IPS-18a (cell line): Measurements from ENCODE around the gene COPE.

Experiments
- H3K27ac ChIP-seq: one replicate; pipeline ENCODE4 v1.5.1; 2013; ENCODE audit warnings: low read length
- H3K27me3 ChIP-seq: one replicate; pipeline ENCODE4 v1.6.1; 2013; ENCODE audit warnings: mild to moderate bottlenecking, low read length; ENCODE audit not compliant: control insufficient read depth, insufficient read depth
- H3K36me3 ChIP-seq: one replicate; pipeline ENCODE4 v1.6.1; 2013; ENCODE audit warnings: low read depth, low read length; ENCODE audit not compliant: control insufficient read depth
- H3K4me1 ChIP-seq: one replicate; pipeline ENCODE4 v1.6.1; 2013; ENCODE audit warnings: low read depth, low read length; ENCODE audit not compliant: control insufficient read depth
- H3K4me3 ChIP-seq: one replicate; pipeline ENCODE4 v1.5.1; 2013; ENCODE audit warnings: low read length
- H3K9ac ChIP-seq: one replicate; pipeline ENCODE4 v1.6.1; 2013; ENCODE audit warnings: mild to moderate bottlenecking, low read length, moderate library complexity
- H3K9me3 ChIP-seq: one replicate; pipeline ENCODE4 v1.6.1; 2013; ENCODE audit warnings: low read depth, low read length; ENCODE audit not compliant: control insufficient read depth

Gene COPE

DNA sequence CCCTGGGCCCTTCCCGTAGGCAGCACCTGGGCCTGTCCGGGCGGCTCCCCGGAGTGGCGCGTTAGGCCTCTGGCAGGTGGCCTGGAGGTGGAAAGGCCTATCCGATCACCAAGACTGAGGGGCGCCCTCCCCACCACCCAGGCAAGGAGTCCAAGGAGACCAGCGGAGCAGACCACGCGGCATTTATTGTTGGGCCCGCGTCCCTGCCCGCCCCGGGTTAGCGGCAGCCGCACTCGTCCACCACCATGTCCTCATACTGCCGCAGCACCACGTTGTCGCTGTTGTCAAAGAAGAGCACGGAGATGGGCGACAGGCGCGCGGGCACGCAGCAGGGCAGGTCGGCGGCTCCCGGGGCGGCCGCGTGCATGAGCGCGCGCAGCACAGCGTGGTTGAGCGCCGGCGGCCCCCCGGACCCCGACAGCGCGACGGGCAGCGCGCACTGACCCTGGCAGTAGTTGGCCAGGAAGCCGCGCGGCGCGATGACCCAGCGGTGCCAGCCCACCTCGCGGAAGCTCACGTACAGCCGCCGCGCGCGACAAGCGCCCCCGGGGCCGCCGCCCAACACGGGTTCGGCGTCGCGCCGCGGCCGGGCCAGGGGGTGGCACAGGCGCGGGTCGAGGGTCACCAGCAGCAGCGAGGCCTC is 50.7 kb downstream of the COPE start:
- no peak overlapping the region for H3K27ac ChIP-seq
- no peaks in the 10 kb centered on the region for H3K9me3 ChIP-seq
- H3K4me1 ChIP-seq, result no peaks in the 10 kb centered on the region
- no peak overlapping the region for H3K4me3 ChIP-seq
- no peaks in the 10 kb centered on the region for H3K27me3 ChIP-seq
- H3K36me3 ChIP-seq, result peaks cover 32% of the 10 kb centered on the region
- H3K9ac ChIP-seq, result no peak overlapping the region

DNA sequence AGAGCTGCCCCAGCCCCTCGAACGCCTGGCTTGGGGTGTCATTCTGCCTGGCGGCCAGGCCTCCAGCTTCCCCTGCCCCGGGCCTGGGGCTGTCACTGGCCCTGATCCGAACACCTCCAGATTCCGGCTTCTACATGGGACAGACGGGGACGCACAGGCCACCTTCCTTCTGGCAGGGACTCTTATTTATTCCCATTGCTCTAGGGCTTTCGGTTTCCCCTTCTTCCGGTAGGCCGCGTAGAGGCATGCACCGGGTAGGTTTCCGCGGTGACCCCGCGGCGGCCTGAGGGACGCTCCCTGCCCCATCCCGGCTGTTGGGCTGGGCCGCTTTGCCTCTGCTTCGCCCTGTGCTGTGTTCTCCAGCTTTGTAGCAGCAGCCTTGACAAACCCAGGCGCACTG is 51.4 kb downstream of the COPE start:
- Histone ChIP-seq H3K9ac (no peak overlapping the region), H3K4me1 (no peaks in the 10 kb centered on the region), H3K9me3 (no peaks in the 10 kb centered on the region), H3K27me3 (no peaks in the 10 kb centered on the region), H3K4me3 (no peak overlapping the region), H3K36me3 (peaks cover 39% of the 10 kb centered on the region), H3K27ac (no peak overlapping the region)

DNA sequence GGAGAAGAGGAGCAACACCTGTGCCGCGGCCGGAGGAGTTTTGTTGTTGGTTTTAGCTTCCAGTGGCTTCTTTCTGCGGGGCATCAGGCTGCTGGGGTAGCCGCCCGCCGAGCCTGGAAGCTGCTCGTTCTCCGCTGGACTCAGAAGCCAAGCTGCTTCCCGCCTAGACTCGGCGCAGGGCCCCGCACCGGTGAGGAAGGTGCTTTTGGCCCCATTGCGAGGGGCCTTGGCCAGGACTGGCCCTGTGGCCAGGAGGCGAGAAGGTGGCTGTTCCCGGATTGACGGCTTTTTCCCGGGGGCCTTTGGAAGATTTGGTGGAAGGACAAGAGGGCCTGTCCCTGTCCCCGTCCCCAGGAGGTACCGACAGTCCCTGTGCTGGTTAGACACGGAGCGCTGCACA is 52.0 kb downstream of the COPE start:
- Histone ChIP-seq H3K27ac (no peak overlapping the region), H3K4me1 (no peaks in the 10 kb centered on the region), H3K36me3 (peaks cover 45% of the 10 kb centered on the region), H3K27me3 (no peaks in the 10 kb centered on the region), H3K9ac (no peak overlapping the region), H3K4me3 (no peak overlapping the region), H3K9me3 (no peaks in the 10 kb centered on the region)

DNA sequence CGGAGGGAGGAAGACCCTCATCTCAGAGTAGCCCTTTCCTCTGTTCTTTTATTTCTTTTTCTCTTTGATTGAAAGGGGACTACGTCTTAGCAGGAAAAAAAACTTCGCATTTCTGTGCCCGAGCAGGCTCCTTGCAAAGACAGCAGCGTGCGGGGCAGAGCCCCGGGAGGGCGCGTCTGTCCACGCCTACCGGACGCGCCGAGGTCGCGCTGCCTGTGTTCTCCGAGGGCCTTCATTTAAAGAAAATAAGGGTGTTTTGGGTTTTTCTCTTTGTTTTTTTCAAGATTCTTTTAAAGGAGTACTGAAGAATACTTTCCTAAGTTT is 52.4 kb downstream of the COPE start:
- H3K27ac ChIP-seq, result no peak overlapping the region
- no peak overlapping the region for H3K9ac ChIP-seq
- no peak overlapping the region for H3K4me3 ChIP-seq
- H3K36me3 ChIP-seq, result peaks cover 49% of the 10 kb centered on the region
- no peaks in the 10 kb centered on the region for H3K9me3 ChIP-seq
- H3K4me1 ChIP-seq, result no peaks in the 10 kb centered on the region
- H3K27me3 ChIP-seq, result no peaks in the 10 kb centered on the region

DNA sequence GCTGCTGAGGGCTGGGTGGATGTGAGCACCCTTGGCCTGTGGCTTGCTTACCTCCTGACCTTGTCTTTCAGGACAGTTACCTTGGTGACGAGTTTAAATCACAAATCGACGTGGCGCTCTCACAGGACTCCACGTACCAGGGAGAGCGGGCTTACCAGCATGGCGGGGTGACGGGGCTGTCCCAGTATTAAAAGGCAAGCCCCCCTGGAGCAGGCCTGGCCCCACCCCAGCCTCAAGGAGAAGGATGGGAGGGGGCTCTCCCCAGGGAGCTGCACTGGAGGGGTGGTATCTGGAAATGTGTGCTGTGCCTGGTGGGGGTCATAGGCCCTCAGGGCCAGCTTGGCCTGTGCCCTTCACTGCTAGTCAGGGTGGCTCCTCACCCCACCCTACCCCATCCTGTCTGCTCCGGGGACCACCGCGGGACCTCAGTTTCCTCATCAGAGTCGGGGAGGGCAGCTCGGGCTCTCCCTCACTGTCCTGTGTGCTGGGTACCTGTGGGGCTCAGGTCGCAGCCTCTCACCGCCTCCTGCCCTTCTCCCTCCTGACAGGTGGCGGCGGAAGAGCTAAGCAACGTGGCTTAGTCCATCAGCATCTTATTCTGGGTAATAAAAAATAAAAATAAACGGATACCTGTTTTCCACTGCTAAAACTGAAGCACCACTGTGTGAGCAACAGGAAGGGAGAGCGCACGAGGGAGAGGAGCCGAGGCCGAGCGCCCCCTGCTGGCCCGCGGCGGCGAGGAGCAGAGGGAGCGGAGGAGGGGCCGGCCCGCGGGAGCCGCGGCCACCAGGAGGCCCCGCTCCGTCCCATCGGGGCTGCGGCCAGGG is 53.0 kb downstream of the COPE start:
- Histone ChIP-seq H3K27me3 (no peaks in the 10 kb centered on the region), H3K9me3 (no peaks in the 10 kb centered on the region), H3K9ac (no peak overlapping the region), H3K4me3 (no peak overlapping the region), H3K36me3 (peaks cover 55% of the 10 kb centered on the region), H3K4me1 (no peaks in the 10 kb centered on the region), H3K27ac (no peak overlapping the region)

DNA sequence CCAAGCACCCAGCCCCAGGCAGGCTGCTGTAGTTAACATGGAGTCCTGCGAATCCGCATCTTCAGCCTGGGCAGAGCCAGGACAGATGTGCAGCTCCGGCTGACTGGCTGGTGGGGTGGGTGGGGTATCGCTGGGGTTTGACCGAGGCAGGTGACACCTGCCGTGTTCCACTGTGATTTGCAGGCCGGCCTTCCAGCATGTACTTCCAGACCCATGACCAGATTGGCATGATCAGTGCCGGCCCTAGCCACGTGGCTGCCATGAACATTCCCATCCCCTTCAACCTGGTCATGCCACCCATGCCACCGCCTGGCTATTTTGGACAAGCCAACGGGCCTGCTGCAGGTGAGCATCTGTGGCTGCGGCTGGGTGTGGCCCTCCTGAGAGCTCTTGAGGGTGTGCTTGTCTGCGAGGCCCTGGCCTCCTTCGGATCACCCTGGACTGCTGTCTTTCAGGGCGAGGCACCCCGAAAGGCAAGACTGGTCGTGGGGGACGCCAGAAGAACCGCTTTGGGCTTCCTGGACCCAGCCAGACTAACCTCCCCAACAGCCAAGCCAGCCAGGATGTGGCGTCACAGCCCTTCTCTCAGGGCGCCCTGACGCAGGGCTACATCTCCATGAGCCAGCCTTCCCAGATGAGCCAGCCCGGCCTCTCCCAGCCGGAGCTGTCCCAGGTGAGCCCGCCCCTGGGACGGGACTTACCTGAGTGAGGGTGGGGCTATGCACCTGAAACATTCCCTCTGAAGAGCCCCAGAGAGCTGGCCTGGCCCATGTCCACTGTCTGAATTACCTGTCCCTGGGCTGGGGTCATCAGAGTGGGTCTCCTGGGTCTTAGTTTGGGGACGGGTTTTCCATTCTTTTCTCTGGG is 53.8 kb downstream of the COPE start:
- Histone ChIP-seq H3K9ac (no peak overlapping the region), H3K27ac (no peak overlapping the region), H3K36me3 (peaks cover 64% of the 10 kb centered on the region), H3K4me1 (no peaks in the 10 kb centered on the region), H3K9me3 (no peaks in the 10 kb centered on the region), H3K4me3 (no peak overlapping the region), H3K27me3 (no peaks in the 10 kb centered on the region)

DNA sequence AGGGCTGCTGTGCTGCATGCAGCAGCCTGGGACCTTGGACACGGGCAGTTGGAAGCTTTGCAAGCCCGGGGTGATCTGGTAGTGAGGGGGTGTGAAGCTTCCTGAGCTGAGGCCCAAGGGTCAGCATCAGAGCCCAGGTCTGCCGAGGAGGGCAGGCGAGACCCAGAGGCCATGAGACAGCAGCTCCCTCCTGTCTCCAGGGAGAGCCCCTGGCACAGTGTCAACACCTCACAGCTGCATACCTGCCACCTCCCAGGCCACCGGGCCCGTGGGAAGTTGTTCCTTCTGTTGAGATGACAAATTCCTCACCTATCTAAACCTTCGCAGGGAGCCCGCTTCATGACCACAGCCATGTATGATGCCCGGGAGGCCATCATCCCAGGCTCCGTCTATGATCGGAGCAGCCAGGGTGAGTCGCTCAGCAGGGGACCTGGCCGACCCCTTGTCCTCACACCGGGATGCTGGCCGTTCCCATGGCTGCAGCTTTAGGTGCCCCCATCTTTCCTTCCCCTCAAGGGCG is 55.3 kb downstream of the COPE start:
- H3K27ac ChIP-seq, result no peak overlapping the region

DNA sequence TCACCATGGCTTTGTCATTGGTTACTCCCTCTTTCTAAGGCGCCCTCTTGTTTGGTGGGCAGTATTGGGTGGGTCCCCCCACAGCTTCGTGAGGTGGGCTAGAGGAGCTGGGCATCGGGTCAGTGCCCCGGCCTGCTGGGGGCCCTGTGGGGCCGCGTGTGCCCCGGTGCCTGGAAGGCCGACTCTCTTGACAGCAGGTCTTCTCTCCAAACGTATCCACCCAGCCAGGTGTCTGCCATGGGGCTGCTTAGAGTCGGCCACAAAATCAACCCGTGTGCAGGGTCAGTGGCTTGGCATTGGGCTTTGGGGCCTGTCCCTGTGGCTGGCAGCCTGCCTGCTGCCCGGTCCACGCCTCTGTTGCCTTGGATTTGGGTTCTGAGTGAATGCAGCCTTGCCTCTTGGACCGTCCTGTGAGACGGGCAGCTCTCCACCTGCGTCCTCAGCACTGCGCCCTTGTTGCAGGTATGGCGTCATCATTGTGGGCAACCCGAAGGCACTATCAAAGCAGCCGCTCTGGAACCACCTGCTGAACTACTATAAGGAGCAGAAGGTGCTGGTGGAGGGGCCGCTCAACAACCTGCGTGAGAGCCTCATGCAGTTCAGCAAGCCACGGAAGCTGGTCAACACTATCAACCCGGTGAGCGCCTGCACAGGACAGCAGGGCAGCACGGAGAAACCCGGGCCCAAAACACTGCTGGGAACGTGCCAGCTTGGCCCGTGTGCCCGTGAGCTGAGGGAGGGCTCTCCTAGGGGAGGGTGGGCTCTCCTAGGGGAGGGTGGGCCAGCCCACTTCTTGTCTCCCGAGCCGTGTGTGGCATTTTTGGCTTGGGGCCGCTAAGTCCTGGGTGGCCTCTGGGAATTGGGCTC is 56.0 kb downstream of the COPE start:
- Histone ChIP-seq H3K9me3 (no peaks in the 10 kb centered on the region), H3K27me3 (no peaks in the 10 kb centered on the region), H3K4me1 (no peaks in the 10 kb centered on the region), H3K27ac (no peak overlapping the region), H3K4me3 (no peak overlapping the region), H3K9ac (no peak overlapping the region), H3K36me3 (peaks cover 83% of the 10 kb centered on the region)

More for the DNA sequence above, 55.3 kb downstream of the COPE start:
- Histone ChIP-seq H3K9me3 (no peaks in the 10 kb centered on the region), H3K27me3 (no peaks in the 10 kb centered on the region), H3K4me1 (no peaks in the 10 kb centered on the region), H3K4me3 (no peak overlapping the region), H3K9ac (no peak overlapping the region), H3K36me3 (peaks cover 77% of the 10 kb centered on the region)

DNA sequence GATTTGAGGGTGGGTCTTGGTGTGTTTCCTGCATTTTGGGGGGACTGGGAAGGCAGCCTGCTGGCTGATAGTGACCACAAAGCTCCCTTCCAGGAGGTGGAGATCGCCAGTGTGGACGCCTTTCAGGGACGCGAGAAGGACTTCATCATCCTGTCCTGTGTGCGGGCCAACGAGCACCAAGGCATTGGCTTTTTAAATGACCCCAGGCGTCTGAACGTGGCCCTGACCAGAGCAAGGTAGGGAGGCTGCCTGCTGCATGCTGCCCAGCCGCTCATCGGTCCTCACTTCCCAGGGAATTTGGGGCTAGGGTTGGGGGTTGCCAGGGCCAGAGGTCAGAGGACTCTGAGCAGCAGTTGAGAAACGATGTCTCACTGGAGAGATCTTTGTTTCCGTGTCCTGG is 57.3 kb downstream of the COPE start:
- H3K9me3 ChIP-seq, result no peaks in the 10 kb centered on the region
- H3K36me3 ChIP-seq, result peaks cover 87% of the 10 kb centered on the region
- no peaks in the 10 kb centered on the region for H3K27me3 ChIP-seq
- no peak overlapping the region for H3K4me3 ChIP-seq
- no peaks in the 10 kb centered on the region for H3K4me1 ChIP-seq
- no peak overlapping the region for H3K27ac ChIP-seq
- no peak overlapping the region for H3K9ac ChIP-seq

DNA sequence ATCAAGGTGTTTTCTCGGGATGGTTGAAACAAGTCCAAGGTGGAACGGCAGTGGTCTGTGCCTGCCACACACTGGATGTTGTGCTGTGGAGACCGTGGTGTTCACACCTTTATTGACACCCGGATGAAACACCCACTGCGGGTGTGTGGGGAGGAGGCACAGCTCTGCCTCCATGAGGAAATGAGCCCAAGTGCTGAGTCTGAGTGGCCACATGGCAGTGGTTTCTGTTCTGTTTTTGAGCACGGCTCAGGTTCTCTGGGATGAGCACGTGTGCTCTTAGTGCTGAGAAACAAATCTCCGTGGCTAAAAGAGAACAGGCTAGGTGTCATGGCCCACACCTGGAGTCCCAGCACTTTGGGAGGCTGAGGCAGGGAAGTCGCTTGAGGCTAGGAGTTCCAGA is 58.0 kb downstream of the COPE start:
- no peak overlapping the region for H3K4me3 ChIP-seq
- no peaks in the 10 kb centered on the region for H3K4me1 ChIP-seq
- no peak overlapping the region for H3K9ac ChIP-seq
- no peaks in the 10 kb centered on the region for H3K27me3 ChIP-seq
- no peak overlapping the region for H3K27ac ChIP-seq
- H3K9me3 ChIP-seq, result no peaks in the 10 kb centered on the region
- H3K36me3 ChIP-seq, result peaks cover 93% of the 10 kb centered on the region

DNA sequence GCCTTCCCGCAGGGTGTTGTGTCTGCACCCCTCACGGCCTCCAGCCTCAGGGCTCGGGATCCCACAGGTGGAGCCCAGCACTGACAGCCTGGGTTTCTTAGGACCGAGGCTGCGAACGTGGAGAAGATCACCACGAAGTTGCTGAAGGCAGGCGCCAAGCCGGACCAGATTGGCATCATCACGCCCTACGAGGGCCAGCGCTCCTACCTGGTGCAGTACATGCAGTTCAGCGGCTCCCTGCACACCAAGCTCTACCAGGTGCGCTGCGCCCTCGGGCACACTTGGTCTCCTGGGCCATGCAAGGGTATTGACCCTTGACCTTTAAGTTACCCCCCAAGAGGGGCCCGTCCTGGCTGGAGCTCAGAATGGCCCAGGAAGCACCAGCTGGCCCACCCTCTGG is 58.5 kb downstream of the COPE start:
- H3K27me3 ChIP-seq, result no peaks in the 10 kb centered on the region
- H3K4me1 ChIP-seq, result no peaks in the 10 kb centered on the region
- no peak overlapping the region for H3K9ac ChIP-seq
- H3K4me3 ChIP-seq, result no peak overlapping the region
- H3K9me3 ChIP-seq, result no peaks in the 10 kb centered on the region
- H3K36me3 ChIP-seq, result peaks cover 92% of the 10 kb centered on the region
- no peak overlapping the region for H3K27ac ChIP-seq
